T-helper 1 cell treated with Interleukin-12 subunit alpha and Interleukin-12 subunit beta and Interleukin-4 antibody, amounts not matched to agents 30 ng/mL and 1 ng/mL, for 36 hours (primary cell): ENCODE data around the gene BMP6. TPM values are rescaled to one million over a fixed set of nuclear protein-coding genes. Genes with fewer than 3 reads are reported as not detected.
"Not testable (repeated sequence)": the region's sequence is repeated elsewhere in the genome, so short reads cannot be mapped to it uniquely, and the experiment has no call there.

ENCODE experiments used
- intact Hi-C: fragments of 100-400 bp; cut with micrococcal nuclease; formaldehyde crosslinking; loops from one replicate; pipeline ENCODE4 v1.15.1; 2024
- total RNA-seq: library from RNA; stranded (reverse); gene quantifications from 2 replicates; pipeline ENCODE4 v1.2.3, GENCODE V29; 2022

The BMP6 gene
- total RNA-seq, 1 donor from 2014 or later: not detected

- intact Hi-C loops: no loop called here
Observed at GRCh38 chr6:7881765-7882500, 156.0 kb downstream of the BMP6 start.

DNA sequence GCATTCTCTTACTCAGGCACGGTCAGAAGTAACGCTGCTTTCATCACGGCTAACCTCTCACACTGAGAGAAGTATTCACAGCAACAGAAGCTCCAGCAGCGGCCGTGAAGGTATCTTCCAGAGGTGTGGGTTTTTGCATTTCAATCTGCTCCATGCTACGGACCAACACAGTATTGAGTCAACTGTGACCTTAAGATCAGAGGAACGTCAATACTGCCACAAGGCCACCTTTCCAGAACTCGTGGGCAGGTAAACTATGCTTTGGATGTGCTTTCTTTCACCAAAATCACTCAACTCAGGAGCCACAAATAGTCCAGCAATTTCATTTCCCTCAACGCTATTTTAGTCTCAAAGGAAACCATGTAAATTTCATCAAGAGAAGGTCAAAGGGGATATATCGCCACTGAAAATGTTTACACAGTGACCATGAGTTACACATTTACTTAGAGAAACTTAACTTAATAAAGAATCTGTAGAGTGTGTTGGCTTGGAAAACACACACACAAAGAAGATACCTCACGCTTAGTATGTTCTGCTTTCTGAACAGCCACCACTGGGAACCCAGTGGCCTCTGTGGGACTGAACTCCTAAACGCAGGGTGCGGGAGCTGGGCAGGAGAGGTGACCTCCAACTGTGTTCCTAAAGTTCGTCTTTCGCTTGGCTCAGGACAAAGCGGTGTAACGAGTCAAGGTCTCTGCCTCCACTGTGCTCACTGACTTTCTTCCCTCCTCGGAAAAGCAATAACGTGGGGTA lies 156.8 kb downstream of the BMP6 start:
- intact Hi-C loops: no loop called here

DNA sequence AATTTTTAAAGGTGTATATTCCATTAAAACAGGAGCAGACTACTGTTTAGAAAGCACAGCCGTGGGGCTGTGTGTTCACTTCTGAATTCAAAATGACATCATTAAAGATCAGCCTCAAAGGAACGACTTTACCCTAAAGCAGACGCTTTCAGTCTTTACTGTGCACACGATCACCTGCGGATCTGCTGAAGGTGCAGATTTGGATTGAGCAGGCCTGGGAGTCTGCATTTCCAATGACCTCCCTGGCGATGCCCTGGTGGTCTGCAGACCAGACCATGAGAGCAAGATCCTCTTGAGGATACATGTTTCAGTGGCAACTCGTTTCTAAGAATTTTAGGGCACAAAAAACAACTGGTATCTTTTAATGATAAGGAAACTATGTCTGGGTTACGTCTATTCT lies 157.5 kb downstream of the BMP6 start:
- intact Hi-C loops: no loop called here

DNA sequence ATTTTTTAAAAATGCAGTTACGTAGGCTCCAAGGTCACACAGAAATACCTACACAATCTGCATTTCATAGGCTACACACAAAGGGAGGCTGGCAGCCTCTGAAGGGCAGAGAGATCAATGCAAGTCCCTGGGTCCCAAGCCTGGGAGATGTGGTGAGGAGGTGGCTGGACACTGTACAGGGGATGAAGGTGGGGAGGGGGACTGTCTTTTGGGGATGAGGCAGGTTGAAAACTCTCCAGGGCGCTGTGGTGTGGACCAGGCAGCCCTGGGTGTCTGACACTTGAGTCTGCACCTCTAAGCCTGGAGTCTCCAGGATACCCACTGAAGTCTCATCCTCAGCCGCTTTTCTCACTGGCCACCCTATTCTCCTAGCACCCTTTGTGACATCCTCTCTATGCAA lies 160.2 kb downstream of the BMP6 start:
- intact Hi-C loops: no loop called here

DNA sequence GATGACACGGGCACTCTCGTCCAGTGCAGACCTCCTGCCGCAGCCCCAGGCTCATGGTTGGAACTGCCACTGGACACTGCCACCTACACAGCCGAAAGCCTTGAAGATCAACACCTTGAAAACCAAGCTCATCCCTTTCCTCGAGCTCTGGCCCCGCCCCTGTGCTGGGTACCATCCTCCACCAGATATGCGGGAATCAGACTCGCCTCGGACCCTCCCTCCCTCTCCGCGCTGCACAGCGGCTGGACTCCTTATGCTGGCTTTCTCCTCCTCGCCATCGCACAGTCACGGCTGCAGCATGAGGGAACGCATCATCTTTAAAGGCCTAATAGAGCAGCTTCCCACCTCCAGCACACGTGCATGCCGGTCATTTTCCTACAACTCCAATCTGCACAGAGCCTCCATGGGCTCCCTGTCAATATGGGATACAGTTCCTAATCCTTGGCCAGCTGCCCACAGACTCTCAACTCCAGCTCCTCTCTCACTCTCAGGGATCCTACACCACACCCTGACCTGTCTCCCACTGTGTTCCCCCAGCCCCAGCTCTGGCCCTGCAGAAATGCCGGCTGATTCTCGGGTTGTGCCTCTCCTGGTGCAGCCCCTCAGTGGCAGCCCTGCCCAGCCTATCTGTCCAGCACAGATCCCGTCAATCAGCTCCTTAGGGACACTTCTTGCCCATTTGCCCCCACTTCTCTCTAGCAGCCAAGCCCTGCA lies 161.5 kb downstream of the BMP6 start:
- intact Hi-C loops: no loop called here

DNA sequence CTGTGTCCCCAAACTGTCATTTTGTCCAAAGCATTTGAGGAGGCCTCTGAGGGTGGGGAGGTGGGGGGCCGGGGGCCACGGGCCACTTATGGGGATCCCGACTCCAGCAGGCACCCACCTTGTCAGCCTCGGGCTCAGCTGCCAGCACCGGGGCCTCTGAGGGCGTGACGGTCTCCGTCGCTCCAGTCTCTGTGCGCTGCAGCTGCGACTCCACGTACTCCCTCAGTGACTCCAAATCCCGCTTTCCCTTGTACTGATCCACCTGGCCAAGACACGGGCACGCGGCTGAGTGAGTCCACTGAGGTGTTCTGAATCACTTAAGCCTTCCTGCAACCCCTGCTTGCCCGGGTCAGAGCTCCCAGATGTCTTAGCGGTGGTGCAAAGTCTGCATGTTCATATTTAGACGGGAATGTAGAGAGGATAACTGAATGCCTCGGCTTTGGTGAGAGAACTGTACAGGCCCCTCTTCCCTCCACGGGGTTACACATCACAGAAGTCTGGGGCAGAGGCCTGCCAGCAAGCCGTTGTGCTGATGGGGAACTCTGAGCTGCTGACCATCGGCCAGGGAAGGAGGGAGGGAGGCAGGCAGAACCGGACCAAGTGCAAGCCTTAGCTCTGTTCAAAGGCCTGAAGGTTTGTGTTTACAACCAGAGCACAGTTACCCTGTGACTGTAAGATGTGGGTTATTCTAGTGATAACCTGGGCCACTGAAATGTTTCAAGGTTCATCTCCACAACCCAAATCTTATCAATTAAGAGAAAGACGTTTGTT lies 162.9 kb downstream of the BMP6 start:
- intact Hi-C loops: no loop called here

- intact Hi-C loops: no loop called here
Observed at GRCh38 chr6:7891078-7891872, 165.4 kb downstream of the BMP6 start.

GRCh38 chr6:7892367-7892766 lies 166.5 kb downstream of the BMP6 start:
- intact Hi-C loops: not testable (repeated sequence)

- intact Hi-C loops: no loop called here
Observed at GRCh38 chr6:7893342-7893741, 167.4 kb downstream of the BMP6 start.

DNA sequence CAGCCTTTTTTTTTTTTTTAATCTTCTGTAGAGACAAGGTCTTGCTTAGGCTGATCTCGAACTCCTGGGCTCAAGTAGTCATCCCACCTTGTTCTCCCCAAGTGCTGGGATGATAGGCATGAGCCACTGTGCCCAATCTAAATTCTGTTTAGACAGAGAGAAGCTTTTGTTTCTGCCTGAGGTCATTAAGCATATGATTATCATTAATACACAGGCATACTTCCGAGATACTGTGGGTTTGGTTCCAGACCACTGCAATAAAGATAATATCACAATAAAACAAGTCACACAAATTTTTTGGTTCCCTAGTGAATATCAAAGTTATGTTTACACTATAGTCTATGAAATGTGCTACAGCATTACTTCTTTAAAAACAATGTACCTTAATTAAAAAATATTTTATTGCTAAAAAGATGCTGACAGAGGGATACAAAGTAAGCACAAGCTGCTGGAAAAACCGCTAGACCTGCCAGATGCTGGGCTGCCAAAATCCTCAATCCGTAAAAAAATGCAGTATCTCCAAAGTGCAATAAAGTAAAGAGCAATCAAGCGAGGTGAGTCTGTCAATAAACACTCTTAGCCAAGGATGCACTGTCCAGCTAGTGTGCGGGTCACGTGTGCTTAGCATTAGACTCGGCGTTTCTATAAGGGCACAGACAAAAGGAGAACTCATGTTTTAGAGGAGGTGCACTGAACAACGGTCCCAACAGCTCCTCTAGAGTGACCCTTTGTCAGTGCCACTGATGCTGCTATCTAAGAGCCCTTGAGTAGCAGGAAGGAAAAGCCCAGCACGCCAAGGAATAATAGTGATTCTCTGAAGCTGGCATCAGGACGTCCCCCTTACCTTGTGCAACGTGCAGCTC lies 168.6 kb downstream of the BMP6 start:
- intact Hi-C loops: loop anchor here (5.0 kb wide), 1 partner anchor 98 kb away; no protein-coding TSS in a partner anchor

DNA sequence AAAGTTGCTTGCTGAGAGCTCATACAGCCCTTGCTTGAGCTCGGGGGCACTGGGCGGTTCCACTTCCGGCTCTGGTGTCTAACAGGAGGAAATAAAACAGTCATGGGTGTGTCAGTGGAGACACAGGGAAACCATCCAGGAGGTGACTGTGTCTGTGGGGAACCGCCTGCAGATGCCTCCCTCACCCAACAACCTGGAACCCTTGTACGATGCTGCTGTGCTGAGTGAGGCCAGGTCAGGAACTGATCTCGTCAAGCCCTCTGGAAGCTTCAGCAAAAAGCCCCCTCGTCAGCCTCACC lies 169.2 kb downstream of the BMP6 start:
- intact Hi-C loops: loop anchor here (5.0 kb wide), 1 partner anchor 97 kb away; no protein-coding TSS in a partner anchor

GRCh38 chr6:7896465-7896987 lies 170.6 kb downstream of the BMP6 start:
- intact Hi-C loops: loop anchor here (5.0 kb wide), 1 partner anchor 96 kb away; no protein-coding TSS in a partner anchor

DNA sequence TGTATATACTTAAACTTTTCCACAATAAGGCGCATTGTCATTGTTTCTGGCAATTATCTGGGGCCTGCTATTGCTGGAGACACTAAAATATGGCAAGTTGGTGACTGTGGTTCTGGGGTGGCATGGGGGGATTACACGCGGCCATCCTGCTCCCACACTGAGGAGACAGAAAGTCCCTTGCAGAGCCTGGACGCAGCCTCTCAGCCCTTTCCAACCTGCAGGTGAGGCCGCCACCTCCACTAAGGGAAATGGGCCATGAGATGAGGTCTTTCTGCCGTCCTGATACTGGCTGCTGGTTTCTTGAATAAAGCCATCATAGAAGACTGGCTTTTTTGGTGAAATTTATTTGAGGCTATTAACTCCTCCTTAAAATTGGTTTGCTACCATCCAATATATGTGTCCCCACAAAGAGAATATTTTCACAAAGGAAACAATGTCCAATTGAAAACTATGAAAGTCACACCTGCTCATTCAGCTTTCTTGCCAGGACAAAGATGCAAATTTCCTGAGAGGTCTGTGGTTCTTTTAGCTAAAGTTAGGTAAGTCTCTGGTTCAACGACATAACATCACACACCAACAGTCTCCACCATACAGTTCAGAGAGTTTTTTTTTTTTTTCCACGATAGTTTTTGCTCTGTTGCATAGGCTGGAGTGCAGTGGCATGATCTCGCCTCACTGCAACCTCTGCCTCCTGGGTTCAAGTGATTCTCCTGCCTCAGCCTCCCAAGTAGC lies 171.7 kb downstream of the BMP6 start:
- intact Hi-C loops: loop anchor here (5.0 kb wide), 1 partner anchor 95 kb away; no protein-coding TSS in a partner anchor

DNA sequence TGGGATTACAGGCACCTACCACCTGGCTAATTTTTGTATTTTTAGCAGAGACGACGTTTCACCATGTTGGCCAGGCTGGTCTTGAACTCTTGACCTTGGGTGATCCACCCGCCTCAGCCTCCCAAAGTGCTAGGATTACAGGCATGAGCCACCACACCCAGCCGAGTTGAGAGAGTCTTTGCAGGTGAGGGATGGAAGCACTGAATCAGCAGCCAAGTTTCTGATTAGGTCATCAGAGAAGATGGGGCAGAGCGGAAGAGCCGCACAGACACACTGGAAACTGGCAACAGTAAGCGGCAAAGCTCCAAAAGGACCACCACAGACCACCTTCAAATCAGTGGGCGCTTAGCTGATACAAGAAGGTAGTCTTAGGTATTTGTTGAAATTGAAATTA lies 172.3 kb downstream of the BMP6 start:
- intact Hi-C loops: loop anchor here (5.0 kb wide), 1 partner anchor 94 kb away; no protein-coding TSS in a partner anchor

GRCh38 chr6:7899101-7899888 lies 173.4 kb downstream of the BMP6 start:
- intact Hi-C loops: loop anchor here (1.0 to 5.0 kb wide), 2 partner anchors 93 to 160 kb away; no protein-coding TSS in a partner anchor

DNA sequence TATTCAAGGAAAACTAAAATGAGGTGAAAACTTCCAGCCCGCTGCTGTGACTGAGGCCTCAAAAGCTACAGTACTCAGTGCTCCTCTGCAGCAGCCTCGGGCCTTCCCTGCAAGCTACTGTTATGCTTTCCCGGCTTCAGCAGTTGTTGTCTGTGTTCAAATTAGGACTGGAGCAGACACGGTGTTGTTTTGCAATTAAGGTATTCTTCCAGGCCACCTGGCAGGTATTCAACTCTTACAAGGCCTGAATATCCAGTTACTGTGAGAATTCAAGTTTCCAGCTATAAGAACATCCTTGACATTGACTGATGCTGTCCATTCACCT lies 174.0 kb downstream of the BMP6 start:
- intact Hi-C loops: loop anchor here (1.0 to 5.0 kb wide), 2 partner anchors 92 to 159 kb away; no protein-coding TSS in a partner anchor

DNA sequence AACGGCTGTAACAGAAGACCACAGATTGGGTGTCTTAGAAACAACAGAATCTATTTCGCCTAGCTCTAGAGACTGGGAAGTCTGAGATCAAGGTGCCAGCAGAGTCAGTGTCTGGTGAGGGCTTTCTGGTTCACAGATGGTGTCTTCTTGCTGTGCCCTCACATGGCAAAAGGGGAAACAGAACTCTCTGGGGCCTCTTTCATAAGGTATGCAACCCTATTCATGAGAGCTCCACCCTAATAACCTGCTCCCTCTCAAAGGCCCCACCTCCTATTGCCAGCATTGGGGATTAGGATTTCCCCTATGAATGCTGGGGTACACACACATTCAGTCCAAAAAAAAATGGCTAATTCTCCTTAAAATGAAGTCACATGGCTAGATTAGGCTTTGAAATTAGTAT lies 174.7 kb downstream of the BMP6 start:
- intact Hi-C loops: no loop called here

DNA sequence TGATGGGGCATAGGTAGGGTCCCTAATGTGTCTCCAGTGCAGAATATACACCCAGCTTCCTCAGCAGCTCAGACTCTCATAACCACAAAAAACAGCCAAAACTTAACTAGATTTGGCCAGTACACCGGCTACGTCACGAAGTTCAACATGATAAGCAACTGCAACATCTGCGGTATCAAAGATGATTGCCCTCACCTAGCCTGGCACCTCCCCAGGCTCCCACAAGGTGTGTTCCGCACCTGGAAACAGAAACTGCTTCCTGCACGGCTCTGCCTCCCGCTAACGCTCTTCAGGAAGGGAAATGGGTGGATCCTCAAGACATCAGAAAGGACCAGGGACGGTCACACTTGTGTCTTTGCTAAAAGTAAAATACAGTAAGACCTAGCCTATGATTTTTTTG lies 175.2 kb downstream of the BMP6 start:
- intact Hi-C loops: no loop called here
